ENCODE data around the gene SPATA16. TPM values are rescaled to one million over a fixed set of nuclear protein-coding genes. Genes with fewer than 3 reads are reported as not detected.

Gene SPATA16
- total and polyA plus RNA-seq, 11 donors, result not detected

GRCh38 chr3:173004681-173005080 is 136.4 kb downstream of the SPATA16 start:
- H3K4me3 ChIP-seq, result no peak overlapping the region
- TF ChIP-seq POLR2A (IDR thresholded peaks at IDR 0.05) (no peak), CTCF (IDR thresholded peaks at IDR 0.05) (no peak)
- H3K27me3 ChIP-seq, result no peaks in the 10 kb centered on the region
- ATAC-seq (no peak), DNase-seq (no peak)
- no peaks in the 10 kb centered on the region for H3K36me3 ChIP-seq
- intact Hi-C loops (cut with DNase I), result no loop called here
- peaks cover 0 to 13% (median 0%) of the 10 kb centered on the region in 12 donors for H3K9me3 ChIP-seq
- no peaks in the 10 kb centered on the region for H3K4me1 ChIP-seq
- 87 to 93% (median 90%) methylated on average over 6 of the region's 6 CpGs for WGBS, 4 donors
- H3K27ac ChIP-seq, result no peak overlapping the region

GRCh38 chr3:173003956-173004355 is 137.1 kb downstream of the SPATA16 start:
- H3K4me1 ChIP-seq, result no peaks in the 10 kb centered on the region
- H3K4me3 ChIP-seq, result no peak overlapping the region
- H3K27ac ChIP-seq, result no peak overlapping the region
- no peak for ATAC-seq
- no peaks in the 10 kb centered on the region for H3K27me3 ChIP-seq
- TF ChIP-seq POLR2A (IDR thresholded peaks at IDR 0.05), result no peak
- no peak for TF ChIP-seq CTCF (IDR thresholded peaks at IDR 0.05)
- no peak for DNase-seq
- H3K9me3 ChIP-seq, result peaks cover 0 to 13% (median 0%) of the 10 kb centered on the region in 12 donors
- no peaks in the 10 kb centered on the region for H3K36me3 ChIP-seq
- intact Hi-C loops (cut with DNase I), result no loop called here
- 85 to 92% (median 91%) methylated on average over 3 of the region's 3 CpGs for WGBS, 4 donors

- no peaks in the 10 kb centered on the region for H3K36me3 ChIP-seq
- TF ChIP-seq POLR2A (IDR thresholded peaks at IDR 0.05) (no peak), CTCF (IDR thresholded peaks at IDR 0.05) (no peak)
- intact Hi-C loops (cut with DNase I), result no loop called here
- no peak overlapping the region for H3K27ac ChIP-seq
- H3K4me3 ChIP-seq, result no peak overlapping the region
- 95 to 98% (median 98%) methylated on average over 2 of the region's 2 CpGs for WGBS, 4 donors
- H3K27me3 ChIP-seq, result no peaks in the 10 kb centered on the region
- H3K9me3 ChIP-seq, result peaks cover 0 to 13% (median 0%) of the 10 kb centered on the region in 12 donors
- H3K4me1 ChIP-seq, result no peaks in the 10 kb centered on the region
- no peak for DNase-seq
- no peak for ATAC-seq
These were observed 137.6 kb downstream of the SPATA16 start for GRCh38 chr3:173003471-173003870.

- Histone ChIP-seq H3K4me1 (no peaks in the 10 kb centered on the region), H3K27me3 (no peaks in the 10 kb centered on the region), H3K36me3 (no peaks in the 10 kb centered on the region), H3K9me3 (peaks cover 0 to 13% (median 0%) of the 10 kb centered on the region in 12 donors), H3K4me3 (no peak overlapping the region), H3K27ac (no peak overlapping the region)
- no peak for ATAC-seq
- DNase-seq, result no peak
- intact Hi-C loops (cut with DNase I), result no loop called here
- no peak for TF ChIP-seq CTCF (IDR thresholded peaks at IDR 0.05)
- TF ChIP-seq POLR2A (IDR thresholded peaks at IDR 0.05), result no peak
These were observed 139.4 kb downstream of the SPATA16 start for GRCh38 chr3:173001622-173002021.
